K562 (cell line): ENCODE results near the gene CCL27. TPM values are rescaled to one million over a fixed set of nuclear protein-coding genes. Genes with fewer than 3 reads are reported as not detected.
A peak's percentile ranks its signal among the peaks of the same experiment; 100 is the strongest.

Experiments used
- BRCA1 ChIP-seq, 2 experiments: fragments of 450-650 bp in 1 of 2; sonication (generic) in 1 of 2; formaldehyde crosslinking in 1 of 2; IDR thresholded peaks; 2 replicates each; pipeline versions ENCODE4 v1.5.0 to v1.6.1; 2017 to 2020; ENCODE audit warnings: mild to moderate bottlenecking in 1 of 2, missing genetic modification reagents in 1 of 2
- CREB1 ChIP-seq, 2 experiments: sonication (generic) in 1 of 2; formaldehyde crosslinking in 1 of 2; IDR thresholded peaks; 2 replicates each; pipeline versions ENCODE4 v1.6.1 to v1.8.0; 2012 to 2022; ENCODE audit warnings: inconsistent platforms in 1 of 2, mild to moderate bottlenecking in 1 of 2, missing genetic modification reagents in 1 of 2, moderate library complexity in 1 of 2
- EGR1 ChIP-seq: fragments of 450-650 bp; conservative IDR thresholded peaks from 2 replicates; pipeline ENCODE4 v1.6.1; 2017; ENCODE audit warnings: mild to moderate bottlenecking
- GTF2B ChIP-seq: IDR thresholded peaks from 2 replicates; pipeline ENCODE4 v1.6.1; 2011; ENCODE audit not compliant: insufficient read length; ENCODE audit errors: extremely low read depth
- HINFP ChIP-seq: fragments of 450-650 bp; conservative IDR thresholded peaks from 2 replicates; pipeline ENCODE4 v1.6.1; 2016; ENCODE audit warnings: missing genetic modification characterization, low read depth, mild to moderate bottlenecking, control low read depth, missing compliant biosample characterization
- HMGN3 ChIP-seq: IDR thresholded peaks from 2 replicates; pipeline ENCODE4 v1.6.1; 2011; ENCODE audit warnings: borderline replicate concordance, low read depth, mild to moderate bottlenecking, mixed read lengths, low read length; ENCODE audit not compliant: insufficient read length; ENCODE audit errors: extremely low read depth
- HOMEZ ChIP-seq: fragments of 250-450 bp; sonication (Bioruptor Pico); IDR thresholded peaks from 2 replicates; pipeline ENCODE4 v1.4.0; 2020; ENCODE audit warnings: mild to moderate bottlenecking, moderate library complexity
- NEUROD1 ChIP-seq: fragments of 150-350 bp; IDR thresholded peaks from 2 replicates; pipeline ENCODE4 v1.6.1; 2014; ENCODE audit warnings: borderline replicate concordance, low read length, low read depth; ENCODE audit not compliant: partially characterized antibody
- NR2C1 ChIP-seq, 2 experiments: fragments of 450-650 bp; IDR thresholded peaks; 2 replicates each; pipeline ENCODE4 v1.6.1; 2017; ENCODE audit warnings: mild to moderate bottlenecking in 2 of 2, antibody characterized with exemption in 1 of 2, inconsistent platforms in 1 of 2, missing compliant biosample characterization in 1 of 2, missing genetic modification characterization in 1 of 2
- PHB2 ChIP-seq: fragments of 450-650 bp; IDR thresholded peaks from 2 replicates; pipeline ENCODE4 v1.6.1; 2017; ENCODE audit warnings: low read depth
- POLR2B ChIP-seq: fragments of 450-650 bp; IDR thresholded peaks from 2 replicates; pipeline ENCODE4 v1.6.1; 2018; ENCODE audit warnings: low read depth; ENCODE audit not compliant: partially characterized antibody
- POLR3G ChIP-seq: IDR thresholded peaks from 2 replicates; pipeline ENCODE4 v1.6.1; 2011; ENCODE audit not compliant: insufficient read length, insufficient replicate concordance; ENCODE audit errors: extremely low read depth
- RBBP5 ChIP-seq: fragments of 200-600 bp; sonication (generic); IDR thresholded peaks from 2 replicates; pipeline ENCODE4 v1.6.1; 2012; ENCODE audit warnings: borderline replicate concordance, mild to moderate bottlenecking, low read length, control low read depth, inconsistent platforms; ENCODE audit not compliant: insufficient read depth, poor library complexity, severe bottlenecking
- SNAPC5 ChIP-seq: fragments of 250-450 bp; sonication (Bioruptor Pico); IDR thresholded peaks from 2 replicates; pipeline ENCODE4 v1.8.0; 2021; ENCODE audit warnings: moderate library complexity, mild to moderate bottlenecking, inconsistent platforms
- SNRNP70 ChIP-seq: fragments of 200-400 bp; formaldehyde crosslinking; optimal IDR thresholded peaks from 2 replicates; pipeline ENCODE3; 2017; ENCODE audit warnings: low read depth, low read length
- TFAP4 ChIP-seq: sonication (generic); formaldehyde crosslinking; IDR thresholded peaks from 2 replicates; pipeline ENCODE4 v1.8.0; 2022; ENCODE audit warnings: missing genetic modification reagents, mild to moderate bottlenecking, moderate library complexity, borderline replicate concordance
- ZBTB12 ChIP-seq: fragments of 250-450 bp; sonication (Bioruptor Pico); IDR thresholded peaks from 2 replicates; pipeline ENCODE4 v1.4.0; 2020
- ZNF239 ChIP-seq: fragments of 250-450 bp; sonication (Bioruptor Pico); IDR thresholded peaks from 2 replicates; pipeline ENCODE4 v1.4.0; 2020; ENCODE audit warnings: mild to moderate bottlenecking
- ZNF354B ChIP-seq: fragments of 250-450 bp; sonication (Bioruptor Pico); IDR thresholded peaks from 2 replicates; pipeline ENCODE4 v1.4.0; 2020
- polyA plus RNA-seq, 8 experiments: library from polyadenylated mRNA; depleted of rRNA in 4 of 8; stranded (reverse) in 5 of 8; unstranded in 3 of 8; fragments of >200 nt; fragmentation: Nextera tagmentation in 2 of 8; fragmentation: Illumina TruSeq in 1 of 8; extraction: Ambion mirVana in 2 of 8; extraction: Trizol in 1 of 8; gene quantifications; 2 replicates each; pipeline versions ENCODE4 v1.2.1 to v1.2.3, GENCODE V29; 2011 to 2014; ENCODE audit warnings: inconsistent platforms in 1 of 8, missing spikeins in 1 of 8
- total RNA-seq, 7 experiments: library from RNA; depleted of rRNA in 6 of 7; stranded (reverse); fragments of >200 nt in 6 of 7; fragmentation: Illumina TruSeq in 2 of 7; extraction: Trizol in 2 of 7; gene quantifications; 2 replicates each; pipeline versions ENCODE4 v1.2.1 to v1.2.3, GENCODE V29; 2011 to 2021; ENCODE audit warnings: low replicate concordance in 1 of 7

The CCL27 gene
- total and polyA plus RNA-seq, 9 of the 15 experiments (the other 6 are each of a cell fraction or from before 2014, with no cell fraction given), result 0.10 to 0.53 (median 0.27) TPM; not detected in 5

GRCh38 chr9:34637356-34638137 is 24.9 kb downstream of the CCL27 start, which contains the start of gene SIGMAR1 (continued):
- TF ChIP-seq CREB1 (IDR thresholded peaks at IDR 0.05), result no peak
- TF ChIP-seq CREB1 (CRISPR knock-in tag; IDR thresholded peaks at IDR 0.05), result no peak
- no peak for TF ChIP-seq SNAPC5
- TF ChIP-seq POLR2B, result no peak
- no peak for TF ChIP-seq NR2C1 (IDR thresholded peaks at IDR 0.05)
- TF ChIP-seq NR2C1 (tag; IDR thresholded peaks at IDR 0.05), result no peak
- no peak for TF ChIP-seq NEUROD1
- TF ChIP-seq EGR1, result peak; percentile 31; the same call in 1 of the 2 replicates
- TF ChIP-seq RBBP5, result no peak
- no peak for TF ChIP-seq ZNF354B (CRISPR knock-in tag)
- TF ChIP-seq HOMEZ (CRISPR knock-in tag), result no peak
- no peak for TF ChIP-seq HMGN3
- no peak for TF ChIP-seq ZNF239
- TF ChIP-seq GTF2B, result no peak
- TF ChIP-seq ZBTB12 (CRISPR knock-in tag), result no peak
- no peak for TF ChIP-seq PHB2
- TF ChIP-seq TFAP4 (CRISPR knock-in tag), result no peak
- TF ChIP-seq BRCA1 (IDR thresholded peaks at IDR 0.05), result no peak
- TF ChIP-seq BRCA1 (CRISPR knock-in tag; IDR thresholded peaks at IDR 0.05), result no peak
- TF ChIP-seq POLR3G, result no peak
- TF ChIP-seq HINFP (tag), result no peak
- no peak for TF ChIP-seq SNRNP70
